Forelimb muscle (tissue), 1 donor: ENCODE measurements around the gene EHBP1. TPM values are rescaled to one million over a fixed set of nuclear protein-coding genes. Genes with fewer than 3 reads are reported as not detected.

Experiments
- DNase-seq: peaks from one replicate; pipeline ENCODE4 v3.0.0-alpha.2; 2013; ENCODE audit warnings: low read depth
- polyA plus RNA-seq: library from polyadenylated mRNA; unstranded; fragments of 120-200 nt; gene quantifications from one replicate; pipeline ENCODE4 v1.2.1, GENCODE V29; 2013; ENCODE audit not compliant: insufficient read length

Gene EHBP1
- polyA plus RNA-seq, 1 donor, result 25.7 TPM

- DNase-seq, result no peak
Observed at GRCh38 chr2:62958206-62958605, 252.7 kb downstream of the EHBP1 start.

- DNase-seq, result no peak
Observed at GRCh38 chr2:62964050-62964449, 258.5 kb downstream of the EHBP1 start.

- DNase-seq, result no peak
Observed at GRCh38 chr2:62964671-62965070, 259.2 kb downstream of the EHBP1 start.

GRCh38 chr2:62966991-62967390 is 261.5 kb downstream of the EHBP1 start:
- no peak for DNase-seq

- no peak for DNase-seq
Observed at GRCh38 chr2:62968168-62968567, 262.7 kb downstream of the EHBP1 start.

GRCh38 chr2:62968668-62969067 is 263.2 kb downstream of the EHBP1 start:
- no peak for DNase-seq

- DNase-seq, result no peak
Observed at GRCh38 chr2:62971936-62972335, 266.4 kb downstream of the EHBP1 start.

- no peak for DNase-seq
Observed at GRCh38 chr2:62972601-62973000, 267.1 kb downstream of the EHBP1 start.

GRCh38 chr2:62974999-62975398 is 269.5 kb downstream of the EHBP1 start:
- no peak for DNase-seq

- no peak for DNase-seq
Observed at GRCh38 chr2:62991605-62992004, 286.1 kb downstream of the EHBP1 start.

- no peak for DNase-seq
Observed at GRCh38 chr2:62992561-62992960, 287.0 kb downstream of the EHBP1 start.

GRCh38 chr2:62994206-62994605 is 288.7 kb downstream of the EHBP1 start:
- no peak for DNase-seq

- DNase-seq, result no peak
Observed at GRCh38 chr2:62996534-62997186, 291.1 kb downstream of the EHBP1 start.

- DNase-seq, result no peak
Observed at GRCh38 chr2:62998949-62999348, 293.4 kb downstream of the EHBP1 start.

GRCh38 chr2:62999905-63000304 is 294.4 kb downstream of the EHBP1 start:
- no peak for DNase-seq

GRCh38 chr2:63000801-63001200 is 295.3 kb downstream of the EHBP1 start:
- DNase-seq, result no peak

- no peak for DNase-seq
Observed at GRCh38 chr2:63001576-63001975, 296.1 kb downstream of the EHBP1 start.

GRCh38 chr2:63003351-63003750 is 297.8 kb downstream of the EHBP1 start:
- DNase-seq, result no peak

- DNase-seq, result no peak
Observed at GRCh38 chr2:63007813-63008458, 302.4 kb downstream of the EHBP1 start.

GRCh38 chr2:63008838-63009237 is 303.3 kb downstream of the EHBP1 start:
- DNase-seq, result no peak

GRCh38 chr2:63009490-63009889 is 304.0 kb downstream of the EHBP1 start:
- no peak for DNase-seq

- no peak for DNase-seq
Observed at GRCh38 chr2:63012541-63012940, 307.0 kb downstream of the EHBP1 start.

- no peak for DNase-seq
Observed at GRCh38 chr2:63013438-63013837, 307.9 kb downstream of the EHBP1 start.

GRCh38 chr2:63015389-63015788 is 309.9 kb downstream of the EHBP1 start:
- no peak for DNase-seq
